A549 (cell line): ENCODE data around the gene GPR18.

Experiments
- CEBPB ChIP-seq, 2 experiments: fragments of >200 bp in 1 of 2; sonication (Bioruptor Twin) in 1 of 2; formaldehyde crosslinking in 1 of 2; IDR thresholded peaks; 2 replicates each; pipeline ENCODE4 v1.6.1; 2012 to 2016
- CTCF ChIP-seq: fragments of >200 bp; sonication (Bioruptor Twin); formaldehyde crosslinking; IDR thresholded peaks from 3 replicates; pipeline ENCODE4 v1.5.1; 2016
- EHMT2 ChIP-seq: fragments of 200-600 bp; sonication (generic); IDR thresholded peaks from 2 replicates; pipeline ENCODE4 v1.6.1; 2016; ENCODE audit warnings: antibody characterized with exemption, low read depth, mild to moderate bottlenecking, moderate library complexity
- POLR2AphosphoS2 ChIP-seq: conservative IDR thresholded peaks from 2 replicates; pipeline ENCODE4 v1.6.1; 2012; ENCODE audit warnings: low read length, improper control_type of control experiment, inconsistent platforms

- no peak for TF ChIP-seq CTCF
- no peak for TF ChIP-seq POLR2AphosphoS2
- no peak for TF ChIP-seq EHMT2
- no peak for TF ChIP-seq CEBPB (IDR thresholded peaks at IDR 0.05)
These were observed 40.6 kb downstream of the GPR18 start for GRCh38 chr13:99217461-99218110.
